HepG2 (cell line): ENCODE measurements around the gene ULK4. TPM values are rescaled to one million over a fixed set of nuclear protein-coding genes. Genes with fewer than 3 reads are reported as not detected.
A peak's percentile ranks its signal among the peaks of the same experiment; 100 is the strongest.

Experiments used
- ARID2 ChIP-seq: sonication (generic); formaldehyde crosslinking; IDR thresholded peaks from 2 replicates; pipeline ENCODE4 v1.8.1; 2022; ENCODE audit warnings: mild to moderate bottlenecking, missing genetic modification reagents, borderline replicate concordance
- ASH2L ChIP-seq: fragments of 300-600, 200-600 bp; sonication (generic); IDR thresholded peaks from 2 replicates; pipeline ENCODE4 v1.7.0; 2017; ENCODE audit warnings: low read depth, mild to moderate bottlenecking, moderate library complexity, mixed read lengths, low read length; ENCODE audit not compliant: insufficient read length
- CBX5 ChIP-seq: sonication (generic); formaldehyde crosslinking; IDR thresholded peaks from 2 replicates; pipeline ENCODE4 v1.4.0; 2020; ENCODE audit warnings: missing genetic modification reagents, borderline replicate concordance
- FOXK2 ChIP-seq: fragments of 450-650 bp; IDR thresholded peaks from 2 replicates; pipeline ENCODE4 v1.6.1; 2016
- HOMEZ ChIP-seq: IDR thresholded peaks from 2 replicates; pipeline ENCODE4 v1.6.1; 2016; ENCODE audit warnings: low read depth
- MTF1 ChIP-seq: sonication (generic); formaldehyde crosslinking; IDR thresholded peaks from 2 replicates; pipeline ENCODE4 v1.5.0; 2020; ENCODE audit warnings: missing genetic modification reagents
- NFIB ChIP-seq: sonication (generic); formaldehyde crosslinking; IDR thresholded peaks from 2 replicates; pipeline ENCODE4 v1.9.0; 2021; ENCODE audit warnings: missing genetic modification reagents, mild to moderate bottlenecking, borderline replicate concordance
- RBAK ChIP-seq: sonication (generic); formaldehyde crosslinking; IDR thresholded peaks from 2 replicates; pipeline ENCODE4 v1.5.1; 2020; ENCODE audit warnings: mild to moderate bottlenecking, missing genetic modification reagents
- SKI ChIP-seq: fragments of 450-650 bp; IDR thresholded peaks from one replicate; pipeline ENCODE4 v1.6.1; 2018; ENCODE audit warnings: mild to moderate bottlenecking; ENCODE audit not compliant: partially characterized antibody
- ZBED4 ChIP-seq: sonication (generic); formaldehyde crosslinking; IDR thresholded peaks from 2 replicates; pipeline ENCODE4 v1.4.0; 2020; ENCODE audit warnings: missing genetic modification reagents, borderline replicate concordance
- ZBTB26 ChIP-seq: IDR thresholded peaks from 2 replicates; pipeline ENCODE4 v1.6.1; 2016; ENCODE audit warnings: missing compliant biosample characterization, missing genetic modification reagents, borderline replicate concordance
- ZGPAT ChIP-seq: IDR thresholded peaks from 2 replicates; pipeline ENCODE4 v1.6.1; 2016; ENCODE audit warnings: mild to moderate bottlenecking
- ZNF142 ChIP-seq: sonication (generic); formaldehyde crosslinking; IDR thresholded peaks from 2 replicates; pipeline ENCODE4 v1.4.0; 2020; ENCODE audit warnings: missing genetic modification reagents
- ZNF367 ChIP-seq: sonication (generic); formaldehyde crosslinking; IDR thresholded peaks from 2 replicates; pipeline ENCODE4 v1.4.0; 2020; ENCODE audit warnings: missing genetic modification reagents, borderline replicate concordance
- ZZZ3 ChIP-seq: sonication (generic); formaldehyde crosslinking; IDR thresholded peaks from 2 replicates; pipeline ENCODE4 v1.4.0; 2020; ENCODE audit warnings: missing genetic modification reagents, mild to moderate bottlenecking, borderline replicate concordance
- polyA plus RNA-seq, 8 experiments: library from polyadenylated mRNA; depleted of rRNA in 3 of 8; stranded (reverse) in 7 of 8; unstranded in 1 of 8; fragments of >200 nt; fragmentation: Illumina TruSeq in 4 of 8; extraction: Trizol in 4 of 8; gene quantifications; 2 replicates each; pipeline versions ENCODE4 v1.2.1 to v1.2.3, GENCODE V29; 2011 to 2016; ENCODE audit warnings: low read depth in 4 of 8, missing spikeins in 1 of 8, mixed read lengths in 1 of 8; ENCODE audit not compliant: insufficient read depth in 1 of 8
- total RNA-seq, 5 experiments: library from RNA; depleted of rRNA; stranded (reverse); fragments of >200 nt; fragmentation: Illumina TruSeq; extraction: Trizol; gene quantifications; 2 replicates each; pipeline ENCODE4 v1.2.3, GENCODE V29; 2016; ENCODE audit warnings: low read depth in 1 of 5

Gene ULK4
- total and polyA plus RNA-seq, 2 of the 13 experiments (the other 11 are each of a cell fraction or from before 2014, with no cell fraction given) = 6.7 to 11.8 TPM

GRCh38 chr3:41277790-41278465 is 684.0 kb downstream of the ULK4 start (continued):
- TF ChIP-seq ZBED4 (CRISPR knock-in tag) (0 out of 2 replicates have a peak, but pooled peaks have one; percentile 28), CBX5 (CRISPR knock-in tag) (peak; percentile 54; the same call in 1 of the 2 replicates), ZGPAT (CRISPR knock-in tag) (peak; percentile 58), ARID2 (CRISPR knock-in tag) (no peak), NFIB (CRISPR knock-in tag) (no peak), MTF1 (CRISPR knock-in tag) (no peak), SKI (no peak), ZNF142 (CRISPR knock-in tag) (no peak), HOMEZ (CRISPR knock-in tag) (peak; percentile 60), ZZZ3 (CRISPR knock-in tag) (no peak), FOXK2 (no peak), ASH2L (no peak), RBAK (no peak), ZNF367 (CRISPR knock-in tag) (no peak), ZBTB26 (CRISPR knock-in tag) (peak; percentile 16; the same call in 1 of the 2 replicates)
